Right ventricle myocardium inferior (tissue), 1 donor: ENCODE measurements around the gene PREP. TPM values are rescaled to one million over a fixed set of nuclear protein-coding genes. Genes with fewer than 3 reads are reported as not detected.

ENCODE experiments used
- ATAC-seq: fragments of 200-7000 bp; cut with Tn5 transposase; one replicate; pipeline ENCODE4 v1.9.1; 2020; ENCODE audit warnings: mild to moderate bottlenecking, moderate library complexity
- DNase-seq: peaks from one replicate; pipeline ENCODE4 v3.0.0; 2021; ENCODE audit errors: missing footprints
- intact Hi-C: fragments of 100-400 bp; cut with DNase I; formaldehyde crosslinking; loops from one replicate; pipeline ENCODE4 v1.11.0; 2022
- total RNA-seq: library from RNA; stranded (reverse); fragmentation: NEBNext Ultra II Directional; extraction: Animal tissue kit (Norgen Biotek cat#: 25700); gene quantifications from one replicate; pipeline ENCODE4 v1.2.1, GENCODE V29; 2021
- donor health status: DM: no; HTN: yes; CAD: no; lungs with severe emphysema.

PREP gene
- total RNA-seq, 1 donor from 2014 or later = 26.6 TPM

DNA sequence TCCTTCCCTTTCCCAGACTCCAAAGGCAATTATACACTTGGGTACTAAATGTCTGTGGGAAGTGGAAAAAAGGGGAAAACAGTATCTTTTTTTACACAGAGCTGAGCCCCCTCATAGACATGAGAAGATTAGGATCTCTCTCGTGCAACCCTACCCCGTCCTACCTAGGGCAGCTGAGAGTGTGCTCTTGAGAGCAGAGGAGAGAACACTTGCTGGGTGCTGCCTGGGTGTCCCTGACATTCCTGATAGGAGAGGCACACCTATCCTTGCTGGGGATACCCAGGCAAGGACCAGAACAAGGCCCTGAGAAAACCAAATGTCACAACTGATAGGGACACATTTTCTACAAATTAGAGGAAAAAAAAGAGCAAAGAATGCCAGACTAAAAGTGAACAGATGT, 81.2 kb downstream of the PREP start:
- no peak for ATAC-seq
- DNase-seq = no peak
- intact Hi-C loops = no loop called here

DNA sequence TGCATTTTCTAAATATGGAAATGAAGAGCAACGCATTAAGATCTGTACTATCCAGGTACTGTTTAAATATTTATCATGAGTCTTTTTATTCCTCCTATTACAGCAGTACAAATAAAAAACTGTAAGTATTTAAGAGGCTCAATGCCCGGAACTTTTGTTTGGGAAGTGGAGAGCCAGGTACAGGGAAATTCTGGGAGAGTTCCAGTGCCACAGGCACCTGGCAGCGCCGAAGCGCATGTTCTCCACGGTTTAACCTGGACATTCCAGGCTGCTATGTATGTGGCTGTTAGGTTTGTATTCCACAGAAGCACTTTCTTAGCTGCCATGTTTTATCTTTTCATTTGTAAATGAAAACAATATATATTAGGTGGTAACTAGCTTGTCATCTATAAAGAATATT, 81.7 kb downstream of the PREP start:
- intact Hi-C loops = no loop called here
- ATAC-seq = no peak
- DNase-seq = no peak

DNA sequence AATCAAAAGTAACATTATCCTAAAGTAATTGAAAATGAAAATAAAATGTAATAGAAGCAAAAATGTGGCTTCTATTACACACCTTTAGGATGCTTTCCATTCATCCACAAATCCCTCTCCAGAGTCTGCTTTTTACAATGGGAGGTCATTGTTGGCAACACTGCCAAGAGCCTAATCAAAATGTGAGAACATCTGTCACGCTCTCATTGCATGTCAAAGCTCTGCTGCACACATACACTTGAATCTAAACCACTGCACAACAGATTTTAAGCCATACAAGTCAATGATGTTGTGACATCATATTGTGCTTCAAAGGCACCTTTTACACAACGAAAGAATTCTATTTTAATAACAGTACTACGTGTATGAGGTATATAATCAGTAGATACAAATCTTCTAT, 82.1 kb downstream of the PREP start:
- ATAC-seq = no peak
- DNase-seq = no peak
- intact Hi-C loops = no loop called here

DNA sequence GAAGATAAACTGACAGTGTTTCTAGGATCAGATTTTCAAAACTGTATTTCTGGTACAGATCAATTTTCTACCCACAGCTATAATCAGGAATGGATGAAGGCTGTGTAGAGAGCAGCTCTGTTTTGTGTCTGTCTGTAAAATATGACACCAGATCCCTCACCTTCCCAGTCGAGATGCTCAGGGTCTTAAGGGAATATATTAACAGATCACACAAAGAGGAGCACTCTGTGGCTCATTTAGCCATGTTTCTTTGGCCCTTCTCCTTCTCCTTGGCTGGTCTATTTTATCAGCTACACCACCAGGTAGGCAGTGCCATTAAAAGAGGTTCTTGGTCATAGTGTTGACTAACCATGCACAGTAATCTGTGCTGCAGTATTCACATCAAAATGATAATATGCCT, 82.6 kb downstream of the PREP start:
- DNase-seq = no peak
- no peak for ATAC-seq
- intact Hi-C loops = no loop called here

DNA sequence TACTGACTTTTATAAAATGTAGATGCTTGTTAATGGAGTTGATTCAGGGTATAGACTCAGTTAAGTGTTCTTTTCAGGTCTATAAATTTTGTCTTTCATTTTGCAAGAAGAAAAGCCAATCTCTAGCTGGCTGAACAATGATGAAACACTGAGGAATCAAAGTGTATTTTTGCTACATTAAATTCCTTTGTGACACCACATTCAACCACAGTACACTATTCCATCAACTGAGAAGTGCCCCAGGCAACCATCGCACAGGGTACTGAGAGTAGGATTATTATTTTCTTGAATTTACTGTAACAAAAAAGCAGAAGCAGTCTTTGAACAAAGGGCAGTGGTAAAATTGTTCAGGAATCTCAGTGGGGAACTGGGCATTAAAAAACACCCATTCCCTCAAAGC, 83.6 kb downstream of the PREP start:
- ATAC-seq (no peak), DNase-seq (no peak)
- intact Hi-C loops = no loop called here

DNA sequence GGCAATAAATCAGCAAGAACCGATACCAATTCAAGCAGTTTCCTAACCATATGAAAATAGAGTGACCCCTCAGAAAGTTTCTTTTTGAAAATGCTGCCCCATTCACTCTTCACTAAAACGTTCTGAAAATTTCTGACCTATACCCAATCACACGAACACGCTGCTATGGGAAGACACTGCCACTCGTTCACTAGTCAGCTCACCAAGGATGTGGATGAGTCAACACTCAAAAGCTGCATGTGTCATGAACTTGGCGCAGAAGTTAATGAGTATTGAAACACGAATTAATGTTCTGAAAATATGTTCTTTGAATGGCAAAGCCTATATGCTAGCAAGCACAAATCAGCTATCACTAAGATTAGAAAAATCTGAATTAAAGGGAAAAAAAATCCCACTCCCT, 84.2 kb downstream of the PREP start:
- ATAC-seq (no peak), DNase-seq (no peak)
- intact Hi-C loops = no loop called here

DNA sequence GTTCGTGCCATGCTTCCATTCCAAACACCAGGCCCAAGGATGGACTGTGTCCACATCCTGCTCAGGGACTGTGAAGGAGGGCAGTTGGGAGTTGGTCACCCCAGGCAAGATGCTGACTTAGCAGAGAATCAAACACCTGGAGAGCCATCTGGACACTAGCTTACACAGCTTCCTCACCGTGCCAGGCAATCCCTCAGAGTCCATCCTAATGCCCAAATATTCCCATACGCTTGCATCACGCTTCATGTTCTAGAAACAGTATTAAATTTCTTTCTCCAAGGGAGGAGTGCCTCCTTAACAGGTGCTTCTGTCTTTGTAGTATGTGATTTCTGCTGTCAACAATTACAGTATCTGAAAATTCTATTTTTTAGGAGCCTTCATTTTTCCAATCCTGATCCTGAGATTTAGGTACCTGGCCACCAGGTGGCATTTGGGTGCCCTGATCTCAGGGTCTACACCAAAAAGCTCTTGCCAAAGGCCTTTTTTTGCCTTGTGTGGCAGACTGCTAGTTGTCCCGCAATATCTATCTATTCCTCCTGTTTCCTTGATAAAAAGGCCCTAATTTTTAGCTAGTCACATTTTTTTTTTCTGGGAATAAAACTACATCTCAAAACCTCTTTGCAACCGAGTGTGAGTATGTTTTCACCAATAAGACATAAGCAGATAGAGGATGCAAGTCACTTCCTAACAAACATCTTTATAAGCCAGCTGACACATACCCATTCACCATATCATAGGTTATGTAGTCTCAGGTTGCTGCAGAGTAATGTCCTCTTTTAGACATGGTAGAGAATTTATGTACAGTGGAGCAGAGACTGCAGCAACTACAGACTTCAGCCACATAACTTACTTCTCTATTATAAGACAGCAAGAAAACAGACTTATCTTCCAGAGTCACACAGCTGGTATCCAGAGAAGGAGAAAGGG, 85.0 kb downstream of the PREP start:
- ATAC-seq = no peak
- intact Hi-C loops = no loop called here
- no peak for DNase-seq

DNA sequence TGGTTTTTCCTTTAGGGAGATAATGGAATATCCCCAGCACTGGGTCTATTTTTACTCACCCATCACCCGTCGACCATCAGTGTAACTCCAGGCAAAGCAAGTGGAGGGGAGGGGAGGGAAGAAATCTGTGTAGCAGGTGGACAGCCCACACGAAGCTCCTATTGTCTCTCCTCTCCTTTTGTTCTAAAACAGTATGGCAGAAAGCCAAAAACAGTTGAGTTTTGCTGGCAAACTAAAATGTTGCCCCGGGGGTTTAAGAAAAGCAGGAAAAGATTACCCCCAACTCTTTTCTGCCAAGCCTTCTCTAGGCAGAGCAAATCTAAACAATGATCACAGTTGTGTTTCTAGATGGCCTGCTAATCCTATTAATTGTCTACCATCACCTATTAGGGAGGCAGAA, 89.7 kb downstream of the PREP start:
- no peak for ATAC-seq
- DNase-seq = no peak
- intact Hi-C loops = no loop called here

DNA sequence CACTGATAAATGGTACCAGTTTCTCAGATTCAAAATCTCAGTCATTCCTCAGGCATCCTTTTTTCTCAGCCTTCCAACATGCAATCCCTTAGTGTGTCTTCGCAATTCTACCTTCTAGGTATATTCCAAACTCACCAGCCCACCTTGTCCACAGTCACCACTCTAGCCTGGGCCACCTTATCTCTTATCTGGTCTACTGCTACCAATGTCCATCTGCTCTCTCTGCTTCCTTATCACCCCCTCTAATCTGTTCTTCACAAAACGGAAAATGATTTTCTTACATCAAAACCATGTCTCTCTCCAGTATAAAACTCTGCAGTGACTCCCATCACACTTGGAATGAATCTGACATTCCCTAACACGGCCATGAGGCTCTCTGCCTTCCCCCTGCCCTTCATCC, 91.9 kb downstream of the PREP start:
- intact Hi-C loops = no loop called here
- ATAC-seq (no peak), DNase-seq (no peak)

DNA sequence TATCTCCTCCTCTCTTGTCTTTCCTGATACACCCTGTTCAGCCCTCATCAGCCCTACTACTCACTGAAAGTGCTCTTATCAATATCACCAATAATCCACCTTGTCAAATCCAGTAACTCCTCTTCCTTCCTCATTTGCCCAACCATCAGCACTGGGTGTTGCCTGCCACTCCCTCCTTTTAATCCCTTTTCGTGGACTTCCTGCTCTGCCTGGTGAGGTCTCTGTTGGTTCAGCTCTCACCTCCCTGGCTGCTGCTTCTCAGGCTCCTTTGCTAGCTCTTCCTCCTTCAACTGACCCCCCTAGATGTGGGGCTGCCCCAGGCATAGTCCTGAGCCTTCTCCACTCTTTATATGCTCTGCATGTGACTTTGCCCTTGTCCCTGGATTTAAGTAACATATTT, 92.5 kb downstream of the PREP start:
- no peak for ATAC-seq
- intact Hi-C loops = no loop called here
- DNase-seq = no peak

DNA sequence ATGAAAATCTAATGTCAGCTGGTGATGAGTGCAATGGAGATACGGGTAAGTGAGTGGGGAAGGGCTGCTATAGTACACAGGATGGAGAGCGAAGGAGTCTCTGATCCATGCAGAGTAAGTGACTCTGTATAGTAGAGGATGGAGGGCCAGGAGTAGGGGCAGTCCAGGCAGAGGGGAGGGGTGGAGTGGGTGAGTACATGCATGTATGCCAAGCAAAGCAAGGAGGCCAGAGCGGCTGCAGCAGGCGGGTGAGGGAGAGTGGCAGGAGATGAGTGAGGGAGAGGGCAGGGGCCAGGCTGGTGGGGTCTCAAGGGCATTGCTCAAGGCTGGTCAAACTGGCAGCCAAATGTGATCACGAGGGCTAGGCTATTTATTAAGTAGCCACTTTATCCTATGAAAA, 94.0 kb downstream of the PREP start:
- ATAC-seq (peak; percentile 68), DNase-seq (no peak)
- intact Hi-C loops = no loop called here

DNA sequence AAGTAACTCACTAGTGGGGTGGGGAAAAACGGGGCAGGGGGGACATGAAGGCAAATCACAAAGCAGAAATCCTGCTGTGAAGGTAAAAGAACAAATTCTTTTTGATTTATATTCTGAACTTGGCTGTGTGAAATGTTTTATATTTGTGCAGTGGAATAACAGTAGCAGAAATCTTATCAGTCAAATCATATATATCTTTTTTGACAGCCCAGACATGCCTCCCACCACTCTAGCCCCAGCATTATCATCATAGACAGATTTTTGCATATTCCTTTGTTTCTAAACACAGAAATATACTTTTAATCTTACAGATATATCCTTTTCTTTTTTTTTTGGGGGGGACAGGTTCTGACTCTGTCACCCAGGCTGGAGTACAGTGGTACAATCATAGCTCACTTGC, 97.4 kb downstream of the PREP start:
- DNase-seq (no peak), ATAC-seq (no peak)
- intact Hi-C loops = no loop called here

DNA sequence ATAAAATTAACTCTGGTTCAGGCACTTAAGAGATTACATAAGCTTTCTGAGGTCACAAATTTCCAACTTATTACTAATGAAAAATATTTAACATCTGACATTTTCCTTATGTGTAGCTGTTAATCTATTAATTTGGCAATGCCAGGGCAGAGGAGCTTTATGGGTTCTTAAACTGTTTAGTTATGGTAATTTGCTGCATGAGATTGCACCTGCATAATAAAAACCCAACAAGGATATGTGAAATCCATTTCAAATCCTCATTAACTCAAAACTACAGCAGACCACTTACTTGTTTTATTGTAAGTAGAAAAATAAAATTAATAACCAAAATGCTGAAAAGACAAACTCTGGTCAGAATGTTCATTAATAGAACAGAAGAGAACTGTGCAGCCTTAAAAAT, 98.1 kb downstream of the PREP start:
- DNase-seq (no peak), ATAC-seq (no peak)
- intact Hi-C loops = no loop called here

DNA sequence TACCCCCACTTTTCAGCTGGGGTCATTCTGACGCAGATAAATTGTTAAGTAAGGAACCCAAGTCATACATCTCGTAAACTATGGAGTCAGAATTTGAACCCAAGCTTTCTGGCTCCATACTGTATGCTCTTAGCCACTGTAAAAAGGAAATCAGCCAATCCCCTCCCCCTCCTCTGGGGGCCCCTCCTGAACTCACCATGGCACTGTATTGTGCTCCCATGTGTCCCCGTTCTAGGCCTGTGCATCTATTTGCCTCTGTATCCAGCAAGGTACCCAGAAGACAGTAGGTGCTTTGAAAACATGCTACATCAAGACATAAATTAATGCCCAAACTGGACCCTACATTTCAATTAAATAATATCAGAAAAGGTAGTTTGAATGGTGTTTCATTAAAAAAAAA, 98.5 kb downstream of the PREP start:
- intact Hi-C loops = no loop called here
- ATAC-seq (no peak), DNase-seq (no peak)

DNA sequence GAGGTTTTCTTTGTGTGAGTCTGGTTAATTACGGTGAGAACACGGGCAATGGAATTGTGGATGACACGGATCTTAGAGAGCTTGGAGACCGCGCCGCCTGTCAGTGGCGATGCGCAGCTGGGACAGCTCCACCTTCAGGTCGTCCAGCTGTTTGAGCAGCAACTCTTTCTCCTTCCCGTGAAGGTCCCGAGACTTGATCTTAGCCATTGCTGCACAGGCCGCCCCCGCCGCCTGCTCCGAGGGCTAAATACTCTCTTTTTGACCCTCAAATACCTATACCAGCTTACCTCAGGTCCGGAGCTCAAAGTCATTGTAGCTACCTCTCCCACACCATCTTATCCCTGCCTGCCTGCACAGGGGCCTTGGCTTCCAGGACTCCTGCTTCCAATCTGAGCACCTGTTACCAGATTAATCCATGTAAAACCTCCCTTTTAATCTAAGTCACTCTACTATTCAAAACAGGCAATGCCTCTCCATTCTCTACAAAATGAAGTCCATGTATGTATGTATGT, 100.2 kb downstream of the PREP start:
- no peak for DNase-seq
- ATAC-seq = no peak
- intact Hi-C loops = no loop called here

DNA sequence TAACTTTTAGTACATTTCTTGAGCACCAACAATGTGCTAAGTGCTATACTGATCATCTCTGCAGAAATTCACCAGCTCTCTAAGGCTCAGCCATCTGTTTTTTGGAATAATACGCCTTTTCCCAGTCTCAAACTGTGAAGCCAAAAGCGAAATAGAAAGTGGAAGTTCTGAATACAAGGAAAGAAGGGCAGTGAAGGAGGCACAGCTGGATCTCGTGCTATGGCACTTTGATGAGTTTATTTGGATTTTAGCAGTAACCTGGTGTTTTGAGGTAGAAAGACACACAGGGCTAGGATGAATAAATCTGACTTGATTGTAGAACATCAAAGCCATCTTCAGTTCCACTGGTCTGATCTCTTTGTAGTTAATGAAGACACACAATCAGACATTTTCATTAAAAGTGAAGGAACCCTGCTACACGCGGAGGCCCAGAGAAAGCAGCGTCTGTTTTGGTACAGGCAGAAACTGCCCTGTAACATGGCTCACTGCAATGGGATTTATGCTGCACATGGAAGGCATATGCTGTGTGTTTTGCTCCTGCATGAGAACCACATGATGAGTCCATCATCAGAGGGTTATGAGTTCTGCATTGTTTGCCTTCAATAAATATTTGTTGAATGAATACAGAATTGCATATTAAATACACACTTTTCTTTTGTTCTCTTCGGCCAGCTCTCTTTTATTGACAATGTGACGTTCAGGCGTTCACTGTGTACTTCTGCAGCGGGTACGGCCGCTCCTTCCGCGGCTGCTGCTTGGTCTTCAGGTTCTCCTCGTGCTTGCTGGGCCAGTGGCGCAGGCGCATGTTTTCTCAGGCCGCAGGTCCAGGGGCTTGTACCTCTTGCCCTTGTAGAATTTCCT, 100.9 kb downstream of the PREP start:
- intact Hi-C loops = loop anchor here (2.0 kb wide), 2 partner anchors 41 to 123 kb away; no protein-coding TSS in a partner anchor

DNA sequence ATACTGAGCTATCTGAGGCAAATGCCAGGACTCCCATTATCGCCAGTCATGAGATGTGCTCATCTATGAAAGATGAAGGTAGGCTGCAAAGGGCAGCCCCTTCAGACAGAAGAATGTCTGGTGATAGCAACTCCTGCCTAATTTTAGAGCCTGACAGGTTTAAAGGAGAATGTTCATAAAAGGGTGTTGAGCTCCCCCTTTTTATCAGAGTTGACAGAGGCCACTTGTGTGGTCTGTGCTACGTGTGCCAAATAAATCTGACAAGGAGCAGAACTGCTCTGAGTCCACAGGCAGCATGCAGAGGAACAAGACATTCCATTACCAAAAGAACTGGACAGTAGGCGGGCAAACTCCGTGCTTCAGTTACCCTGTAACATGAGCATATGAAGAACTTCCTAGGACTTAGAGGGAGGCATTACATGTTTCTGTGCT, 101.8 kb downstream of the PREP start:
- intact Hi-C loops = loop anchor here (2.0 kb wide), 2 partner anchors 40 to 122 kb away; no protein-coding TSS in a partner anchor
- DNase-seq = no peak
- peak; percentile 88 for ATAC-seq

More for the DNA sequence above, 100.9 kb downstream of the PREP start:
- DNase-seq (no peak), ATAC-seq (no peak)

DNA sequence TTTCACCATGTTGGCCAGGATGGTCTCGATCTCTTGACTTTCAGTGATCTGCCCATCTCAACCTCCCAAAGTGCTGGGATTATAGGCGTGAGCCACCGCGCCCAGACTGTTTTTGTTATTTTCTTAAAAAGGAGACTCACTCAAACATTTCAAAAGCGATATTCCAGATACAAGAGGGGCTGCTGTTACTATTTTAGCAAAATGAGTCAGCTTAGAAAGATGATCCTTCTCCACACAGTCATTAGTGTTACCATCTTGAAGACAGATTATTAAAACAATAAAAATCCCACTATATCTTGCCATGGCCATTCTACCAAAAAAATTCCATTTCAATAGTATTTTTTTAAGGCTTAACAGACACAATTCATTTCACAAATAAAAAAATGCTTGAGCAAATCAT, 102.8 kb downstream of the PREP start:
- intact Hi-C loops = loop anchor here (2.0 kb wide), 2 partner anchors 39 to 121 kb away; no protein-coding TSS in a partner anchor
- no peak for DNase-seq
- no peak for ATAC-seq

DNA sequence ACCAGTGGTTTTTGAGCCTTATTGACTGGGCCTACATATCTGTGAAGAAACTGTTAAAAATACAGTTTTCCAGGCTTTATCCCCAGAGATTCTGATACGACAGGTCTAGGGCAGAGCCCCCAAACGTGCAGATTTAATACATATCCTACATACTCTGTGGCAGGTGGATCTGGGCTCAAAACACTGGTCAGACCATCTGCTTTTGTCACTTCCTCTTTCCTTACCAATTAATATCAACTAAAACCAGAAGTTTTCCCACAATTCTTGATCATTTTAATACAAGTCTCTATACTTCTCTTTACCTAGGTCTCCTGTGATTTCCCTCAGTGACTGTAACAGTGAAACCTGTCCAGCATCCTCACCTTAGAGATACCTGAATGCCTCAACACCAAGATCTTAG, 108.8 kb downstream of the PREP start:
- intact Hi-C loops = no loop called here
- DNase-seq (no peak), ATAC-seq (no peak)
